AG10803 (cell line): ENCODE data around the gene TLE1.
"Not testable (repeated sequence)": the region's sequence is repeated elsewhere in the genome, so short reads cannot be mapped to it uniquely, and the experiment has no call there.

Experiments
- DNase-seq: peaks from one replicate; pipeline ENCODE4 v3.0.0; 2010; ENCODE audit warnings: low read depth
- H3K4me3 ChIP-seq: 2 replicates; pipeline ENCODE4 v1.5.1; 2011; ENCODE audit warnings: mild to moderate bottlenecking, low read length, control low read depth
- CTCF ChIP-seq: conservative IDR thresholded peaks from 2 replicates; pipeline ENCODE4 v1.5.1; 2011; ENCODE audit warnings: mild to moderate bottlenecking, low read length, control low read depth, inconsistent platforms

The TLE1 gene

GRCh38 chr9:81693671-81694378 lies 4.5 kb upstream of the TLE1 start:
- H3K4me3 ChIP-seq: no peak overlapping the region
- peak; percentile 54 for DNase-seq
- no peak for TF ChIP-seq CTCF

GRCh38 chr9:81690251-81690851 lies 1.0 kb upstream of the TLE1 start:
- H3K4me3 ChIP-seq: peak overlapping the region; percentile 71
- no peak for DNase-seq
- TF ChIP-seq CTCF: no peak

- peak overlapping the region; percentile 73 for H3K4me3 ChIP-seq
- not testable (repeated sequence) for DNase-seq
Measured at GRCh38 chr9:81689093-81689342, 329 bp downstream of the TLE1 start.

GRCh38 chr9:81688262-81689092 lies 870 bp downstream of the TLE1 start:
- peak; percentile 35 for DNase-seq

GRCh38 chr9:81687521-81688261 lies 1.7 kb downstream of the TLE1 start:
- TF ChIP-seq CTCF: no peak
- no peak for DNase-seq
- peak overlapping the region; percentile 73 for H3K4me3 ChIP-seq

More at GRCh38 chr9:81688262-81689092, 870 bp downstream of the TLE1 start:
- H3K4me3 ChIP-seq: peak overlapping the region; percentile 73

- peak; percentile 78 for DNase-seq
- peak overlapping the region; percentile 73 for H3K4me3 ChIP-seq
- TF ChIP-seq CTCF: peak; percentile 55
Measured at GRCh38 chr9:81686614-81687520, 2.5 kb downstream of the TLE1 start.

- peak overlapping the region; percentile 73 for H3K4me3 ChIP-seq
- peak; percentile 73 for DNase-seq
- TF ChIP-seq CTCF: peak; percentile 52
Measured at GRCh38 chr9:81685763-81686613, 3.4 kb downstream of the TLE1 start.
